ENCODE measurements around the gene LFNG. TPM values are rescaled to one million over a fixed set of nuclear protein-coding genes. Genes with fewer than 3 reads are reported as not detected.
A peak's percentile ranks its signal among the peaks of the same experiment; 100 is the strongest.
"Not testable (repeated sequence)": the region's sequence is repeated elsewhere in the genome, so short reads cannot be mapped to it uniquely, and the experiment has no call there.

LFNG gene
- total RNA-seq, 1 experiment from 2014 or later, result 20.0 TPM

DNA sequence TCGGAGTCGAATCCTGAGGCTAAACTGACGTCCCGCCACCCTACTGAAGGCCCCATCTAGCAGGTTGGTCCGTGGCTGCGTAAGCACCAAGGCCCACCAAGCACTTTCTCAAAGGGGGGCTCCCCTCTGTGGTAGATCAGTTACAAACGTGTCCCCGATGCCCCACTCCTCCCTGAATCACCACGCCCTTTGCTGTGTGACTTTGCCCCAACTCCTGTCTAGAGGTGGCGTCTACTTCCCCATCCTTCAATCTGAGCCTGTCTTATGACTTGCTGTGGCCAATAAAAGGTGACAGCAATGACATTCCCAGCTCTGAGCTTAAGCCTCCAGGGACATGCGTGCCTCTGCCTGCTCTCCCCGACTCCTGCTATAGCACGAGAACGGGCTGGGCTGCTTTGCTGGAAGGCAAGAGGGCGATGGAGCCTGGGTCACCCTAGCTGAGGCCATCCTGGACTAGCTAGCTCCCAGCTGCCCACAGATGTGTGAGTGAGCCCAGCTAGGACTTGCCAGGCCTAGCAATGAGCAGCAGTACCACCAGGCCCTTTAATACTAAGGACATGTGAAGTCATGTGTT is 12.7 kb downstream of the LFNG start:
- H3K4me3 ChIP-seq (ENCODE audit: insufficient read depth, low read depth, low read length); DNase-seq; H3K27me3 ChIP-seq (ENCODE audit: control insufficient read depth, insufficient read depth, low read length); H3K36me3 ChIP-seq (replicated peaks; ENCODE audit: control insufficient read depth, insufficient read depth, low read length): not testable (repeated sequence)

DNA sequence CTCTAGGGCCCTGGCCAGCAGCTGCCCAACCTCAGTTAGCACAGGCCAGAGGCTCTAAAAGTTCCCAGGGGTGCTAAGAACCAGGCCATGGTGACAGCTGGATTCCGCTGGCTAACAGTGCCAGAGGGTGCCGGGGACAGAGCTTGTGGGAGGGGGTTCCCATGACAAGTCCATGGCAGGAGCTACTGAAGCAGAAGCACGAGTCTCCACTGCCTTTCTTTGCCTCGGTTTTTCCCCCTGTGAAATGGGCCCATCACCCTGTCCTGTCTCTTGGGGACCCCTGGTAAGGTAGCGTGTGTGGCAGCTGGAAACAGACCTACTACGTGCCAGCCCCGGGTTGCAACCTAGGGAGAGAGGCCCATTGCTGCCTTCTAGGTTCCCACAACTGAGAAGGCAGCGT is 13.2 kb downstream of the LFNG start:
- not testable (repeated sequence) for H3K4me3 ChIP-seq (ENCODE audit: insufficient read depth, low read depth, low read length); DNase-seq; H3K36me3 ChIP-seq (replicated peaks; ENCODE audit: control insufficient read depth, insufficient read depth, low read length); H3K27me3 ChIP-seq (ENCODE audit: control insufficient read depth, insufficient read depth, low read length)

DNA sequence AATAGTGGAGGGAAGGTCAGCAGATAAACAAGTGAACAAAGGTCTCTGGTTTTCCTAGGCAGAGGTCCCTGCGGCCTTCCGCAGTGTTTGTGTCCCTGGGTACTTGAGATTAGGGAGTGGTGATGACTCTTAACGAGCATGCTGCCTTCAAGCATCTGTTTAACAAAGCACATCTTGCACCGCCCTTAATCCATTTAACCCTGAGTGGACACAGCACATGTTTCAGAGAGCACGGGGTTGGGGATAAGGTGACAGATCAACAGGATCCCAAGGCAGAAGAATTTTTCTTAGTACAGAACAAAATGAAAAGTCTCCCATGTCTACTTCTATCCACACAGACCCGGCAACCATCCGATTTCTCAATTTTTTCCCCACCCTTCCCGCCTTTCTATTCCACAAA is 14.0 kb downstream of the LFNG start:
- not testable (repeated sequence) for H3K36me3 ChIP-seq (replicated peaks; ENCODE audit: control insufficient read depth, insufficient read depth, low read length); H3K27me3 ChIP-seq (ENCODE audit: control insufficient read depth, insufficient read depth, low read length); DNase-seq; H3K4me3 ChIP-seq (ENCODE audit: insufficient read depth, low read depth, low read length)

DNA sequence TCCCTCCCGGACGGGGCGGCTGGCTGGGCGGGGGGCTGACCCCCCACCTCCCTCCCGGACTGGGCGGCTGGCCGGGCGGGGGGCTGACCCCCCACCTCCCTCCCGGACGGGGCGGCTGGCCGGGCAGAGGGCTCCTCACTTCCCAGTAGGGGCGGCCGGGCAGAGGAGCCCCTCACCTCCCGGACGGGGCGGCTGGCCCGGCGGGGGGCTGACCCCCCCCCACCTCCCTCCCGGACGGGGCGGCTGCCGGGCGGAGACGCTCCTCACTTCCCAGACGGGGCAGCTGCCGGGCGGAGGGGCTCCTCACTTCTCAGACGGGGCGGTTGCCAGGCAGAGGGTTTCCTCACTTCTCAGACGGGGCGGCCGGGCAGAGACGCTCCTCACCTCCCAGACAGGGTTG is 14.6 kb downstream of the LFNG start:
- H3K4me3 ChIP-seq (ENCODE audit: insufficient read depth, low read depth, low read length); H3K36me3 ChIP-seq (replicated peaks; ENCODE audit: control insufficient read depth, insufficient read depth, low read length); H3K27me3 ChIP-seq (ENCODE audit: control insufficient read depth, insufficient read depth, low read length); DNase-seq: not testable (repeated sequence)

DNA sequence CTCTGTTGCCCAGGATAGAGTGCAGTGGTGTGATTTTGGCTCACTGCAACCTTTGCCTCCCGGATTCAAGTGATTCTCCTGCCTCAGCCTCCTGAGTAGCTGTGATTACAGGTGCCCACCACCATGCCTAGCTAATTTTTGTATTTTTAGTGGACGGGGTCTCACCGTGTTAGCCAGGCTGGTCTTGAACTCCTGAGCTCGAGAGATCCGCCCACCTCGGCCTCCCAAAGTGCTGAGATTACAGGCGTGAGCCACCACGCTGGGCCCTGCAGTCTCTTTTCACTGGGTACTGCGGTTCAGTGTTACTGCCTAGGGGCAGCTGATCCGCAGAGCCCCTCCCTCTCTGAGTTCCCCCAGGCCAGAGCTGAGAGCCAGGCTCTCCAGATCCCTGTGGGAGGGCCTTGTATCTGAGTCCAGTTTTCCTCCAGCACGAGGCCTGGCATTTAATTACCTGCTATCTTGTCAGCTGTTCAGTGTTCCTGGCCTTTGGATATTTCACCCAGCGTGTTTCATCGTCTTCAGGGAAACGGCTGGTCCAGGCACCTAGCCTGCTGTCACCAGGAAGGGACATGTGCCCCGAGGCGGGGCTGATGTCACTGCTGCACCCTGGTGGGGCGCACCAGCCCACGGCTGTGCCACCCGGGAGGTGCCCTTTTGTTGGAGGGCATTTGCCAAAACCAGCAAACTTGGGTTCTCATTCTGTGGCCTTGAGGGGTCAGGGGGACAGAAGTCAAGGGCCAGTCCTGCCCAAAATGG is 16.5 kb downstream of the LFNG start:
- DNase-seq; H3K36me3 ChIP-seq (replicated peaks; ENCODE audit: control insufficient read depth, insufficient read depth, low read length); H3K4me3 ChIP-seq (ENCODE audit: insufficient read depth, low read depth, low read length); H3K27me3 ChIP-seq (ENCODE audit: control insufficient read depth, insufficient read depth, low read length): not testable (repeated sequence)

DNA sequence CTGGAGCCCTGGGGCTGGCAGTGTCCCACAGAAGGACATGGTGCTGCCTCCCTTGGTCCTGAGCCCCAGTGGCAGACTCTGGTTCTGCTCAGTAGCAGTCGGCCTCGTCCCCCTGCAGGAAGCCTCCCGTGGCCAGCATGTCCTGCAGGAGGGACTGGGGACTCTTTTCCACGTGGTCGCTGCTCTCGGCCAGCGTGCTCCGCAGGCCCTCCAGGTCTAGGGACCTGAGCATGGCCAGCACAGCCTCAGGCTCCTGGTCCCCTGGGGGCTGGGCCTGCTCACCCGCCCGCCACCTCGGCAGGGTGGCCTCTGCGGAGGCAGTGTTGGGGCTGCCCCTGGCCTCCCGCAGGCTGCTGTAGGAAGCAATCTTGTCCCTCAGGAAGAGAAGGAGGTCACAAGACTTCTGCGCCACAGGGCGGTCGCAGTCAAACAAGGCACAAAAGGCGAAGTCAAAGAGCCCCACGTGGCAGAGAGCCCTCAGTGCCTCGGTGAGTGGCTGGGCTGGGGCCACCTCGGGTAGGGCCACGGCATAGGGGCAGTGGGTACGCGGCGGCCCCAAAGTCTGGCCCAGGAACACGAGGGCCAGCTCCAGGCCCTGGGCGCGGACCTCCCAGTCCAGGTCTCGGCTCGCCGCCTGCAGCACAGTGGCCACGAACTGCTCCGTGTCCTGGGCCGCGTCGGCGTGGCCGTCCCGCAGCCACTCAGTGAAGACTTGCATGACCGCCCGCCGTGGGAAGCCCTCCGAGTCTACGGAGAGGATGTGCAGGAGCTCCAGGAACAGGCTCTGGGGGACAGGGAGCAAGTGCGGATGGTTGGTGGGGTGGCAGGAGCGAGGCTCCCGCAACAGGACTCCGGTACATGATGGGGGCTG is 18.6 kb downstream of the LFNG start:
- Histone ChIP-seq H3K4me3 (ENCODE audit: insufficient read depth, low read depth, low read length) (no peak overlapping the region), H3K27me3 (ENCODE audit: control insufficient read depth, insufficient read depth, low read length) (no peaks in the 10 kb centered on the region), H3K36me3 (replicated peaks; ENCODE audit: control insufficient read depth, insufficient read depth, low read length) (peaks cover 4% of the 10 kb centered on the region)
- DNase-seq, result peak; percentile 72

DNA sequence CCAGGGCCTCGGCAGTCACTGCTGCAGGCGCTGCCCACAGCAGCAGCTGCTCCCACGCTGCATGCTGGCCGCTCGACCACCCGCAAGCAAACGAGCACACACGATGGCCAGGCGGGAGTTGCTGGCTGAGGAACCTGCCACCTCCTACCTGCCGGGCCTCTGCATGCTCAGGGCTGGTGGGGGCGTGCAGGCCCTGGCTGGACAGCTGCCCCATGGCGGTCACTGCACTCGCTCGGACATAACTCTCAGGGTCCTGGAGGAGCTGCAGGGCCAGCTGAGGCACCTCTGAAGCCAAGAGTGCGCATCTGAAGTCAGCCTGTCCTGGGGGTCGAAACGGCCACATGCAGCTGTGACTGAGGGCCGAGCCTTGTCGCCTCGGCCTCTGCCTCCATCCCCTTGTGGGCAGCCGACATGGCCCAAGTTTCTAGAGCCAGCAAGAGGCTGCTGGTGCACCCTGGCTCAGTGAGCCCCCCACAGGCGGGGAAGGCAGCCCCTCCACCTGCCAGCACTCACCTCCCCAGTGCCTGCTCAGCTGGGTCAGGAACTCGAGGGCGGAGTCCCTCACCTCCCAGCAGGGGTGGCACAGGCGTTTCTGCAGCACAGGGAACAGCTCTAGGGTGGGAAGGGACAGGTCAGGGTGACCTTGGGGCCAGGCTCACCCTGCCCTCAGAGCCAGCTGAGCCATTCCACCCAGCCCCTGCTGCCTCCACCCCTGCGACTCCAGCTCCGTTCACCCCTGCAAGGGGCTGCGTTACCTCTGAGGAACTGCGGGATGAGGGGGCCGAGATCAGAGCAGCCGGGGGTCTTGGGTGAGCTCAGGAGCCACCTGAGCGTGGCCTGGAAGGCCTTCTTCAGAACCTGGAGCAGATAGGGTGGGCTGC is 19.7 kb downstream of the LFNG start:
- peaks cover 4% of the 10 kb centered on the region for H3K36me3 ChIP-seq (replicated peaks; ENCODE audit: control insufficient read depth, insufficient read depth, low read length)
- H3K27me3 ChIP-seq (ENCODE audit: control insufficient read depth, insufficient read depth, low read length), result no peaks in the 10 kb centered on the region
- no peak overlapping the region for H3K4me3 ChIP-seq (ENCODE audit: insufficient read depth, low read depth, low read length)
- peak; percentile 58 for DNase-seq

DNA sequence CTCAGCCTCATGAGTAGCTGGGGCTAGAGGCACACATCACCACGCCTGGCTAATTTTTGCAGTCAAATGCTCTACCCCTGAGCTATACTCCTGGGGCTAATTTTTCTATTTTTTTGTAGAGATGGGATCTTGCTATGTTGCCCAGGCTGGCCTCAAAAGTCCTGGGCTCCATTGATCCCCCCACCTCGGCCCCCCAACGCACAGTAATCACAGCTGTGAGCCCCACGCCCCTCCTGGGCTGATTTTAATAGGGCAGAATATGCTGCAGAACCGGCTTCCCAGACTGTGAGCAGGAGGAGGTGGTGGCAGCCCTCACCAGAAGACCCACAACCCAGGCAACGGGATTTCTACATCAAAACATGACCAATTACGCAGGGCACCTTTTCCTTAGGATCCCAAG is 20.6 kb downstream of the LFNG start:
- Histone ChIP-seq H3K4me3 (ENCODE audit: insufficient read depth, low read depth, low read length) (no peak overlapping the region), H3K36me3 (replicated peaks; ENCODE audit: control insufficient read depth, insufficient read depth, low read length) (peaks cover 7% of the 10 kb centered on the region), H3K27me3 (ENCODE audit: control insufficient read depth, insufficient read depth, low read length) (no peaks in the 10 kb centered on the region)
- DNase-seq, result no peak

DNA sequence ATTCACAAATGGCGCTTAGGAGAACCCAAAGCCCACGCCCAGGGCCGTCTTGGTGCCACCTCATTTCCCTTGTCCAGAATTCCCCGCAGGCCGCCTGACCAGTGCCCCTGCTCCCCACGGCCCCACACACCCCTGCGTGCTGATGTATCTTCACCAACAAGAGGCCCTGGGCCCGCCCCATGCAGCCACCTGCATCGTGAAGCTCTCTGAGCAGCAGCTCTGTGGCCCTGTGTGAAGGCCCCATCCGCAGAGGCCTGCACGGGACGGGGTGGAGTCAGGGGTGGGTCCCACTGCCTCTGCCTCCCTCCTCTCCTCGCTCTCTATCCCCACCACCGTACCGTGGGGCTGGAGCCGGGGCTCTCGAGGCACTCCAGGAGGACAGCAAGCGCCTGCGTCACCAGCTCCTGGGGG is 21.1 kb downstream of the LFNG start:
- Histone ChIP-seq H3K36me3 (replicated peaks; ENCODE audit: control insufficient read depth, insufficient read depth, low read length) (peaks cover 8% of the 10 kb centered on the region), H3K4me3 (ENCODE audit: insufficient read depth, low read depth, low read length) (no peak overlapping the region), H3K27me3 (ENCODE audit: control insufficient read depth, insufficient read depth, low read length) (no peaks in the 10 kb centered on the region)
- no peak for DNase-seq

DNA sequence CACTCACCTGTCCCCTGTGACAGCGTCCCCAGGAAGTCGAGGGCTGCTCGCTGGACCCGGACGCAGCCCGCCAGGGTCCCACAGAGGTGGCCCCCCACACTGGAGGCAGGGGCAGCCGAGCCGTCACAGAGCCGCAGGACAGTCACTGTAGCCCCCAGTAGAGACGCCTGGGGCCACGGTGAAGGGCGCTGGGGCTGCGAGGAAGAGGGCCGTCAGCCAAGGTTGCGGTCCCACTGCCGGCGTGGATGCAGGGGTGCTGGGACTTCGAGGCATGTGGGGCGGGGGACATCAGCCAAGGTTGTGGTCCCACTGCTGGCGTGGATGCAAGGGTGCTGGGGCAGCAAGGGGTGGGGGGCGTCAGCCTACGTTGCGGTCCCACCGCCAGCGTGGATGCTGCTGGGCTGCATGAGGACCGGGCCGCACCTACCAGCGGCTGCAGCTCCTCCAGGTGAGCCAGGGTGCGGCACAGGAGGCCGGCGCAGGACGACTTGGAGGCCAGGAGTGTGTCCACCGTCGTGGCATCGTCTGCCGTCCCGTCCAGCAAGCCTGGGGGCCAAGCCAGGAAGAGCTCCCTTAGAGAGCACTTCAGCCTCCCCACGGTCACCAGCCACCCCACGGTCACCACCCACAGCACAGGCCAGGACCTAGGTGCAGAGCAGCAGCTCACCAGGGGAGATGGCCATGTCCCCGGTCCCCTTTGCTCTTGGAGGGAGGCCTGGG is 21.9 kb downstream of the LFNG start:
- DNase-seq, result peak; percentile 59
- Histone ChIP-seq H3K27me3 (ENCODE audit: control insufficient read depth, insufficient read depth, low read length) (no peaks in the 10 kb centered on the region), H3K36me3 (replicated peaks; ENCODE audit: control insufficient read depth, insufficient read depth, low read length) (peaks cover 14% of the 10 kb centered on the region)

DNA sequence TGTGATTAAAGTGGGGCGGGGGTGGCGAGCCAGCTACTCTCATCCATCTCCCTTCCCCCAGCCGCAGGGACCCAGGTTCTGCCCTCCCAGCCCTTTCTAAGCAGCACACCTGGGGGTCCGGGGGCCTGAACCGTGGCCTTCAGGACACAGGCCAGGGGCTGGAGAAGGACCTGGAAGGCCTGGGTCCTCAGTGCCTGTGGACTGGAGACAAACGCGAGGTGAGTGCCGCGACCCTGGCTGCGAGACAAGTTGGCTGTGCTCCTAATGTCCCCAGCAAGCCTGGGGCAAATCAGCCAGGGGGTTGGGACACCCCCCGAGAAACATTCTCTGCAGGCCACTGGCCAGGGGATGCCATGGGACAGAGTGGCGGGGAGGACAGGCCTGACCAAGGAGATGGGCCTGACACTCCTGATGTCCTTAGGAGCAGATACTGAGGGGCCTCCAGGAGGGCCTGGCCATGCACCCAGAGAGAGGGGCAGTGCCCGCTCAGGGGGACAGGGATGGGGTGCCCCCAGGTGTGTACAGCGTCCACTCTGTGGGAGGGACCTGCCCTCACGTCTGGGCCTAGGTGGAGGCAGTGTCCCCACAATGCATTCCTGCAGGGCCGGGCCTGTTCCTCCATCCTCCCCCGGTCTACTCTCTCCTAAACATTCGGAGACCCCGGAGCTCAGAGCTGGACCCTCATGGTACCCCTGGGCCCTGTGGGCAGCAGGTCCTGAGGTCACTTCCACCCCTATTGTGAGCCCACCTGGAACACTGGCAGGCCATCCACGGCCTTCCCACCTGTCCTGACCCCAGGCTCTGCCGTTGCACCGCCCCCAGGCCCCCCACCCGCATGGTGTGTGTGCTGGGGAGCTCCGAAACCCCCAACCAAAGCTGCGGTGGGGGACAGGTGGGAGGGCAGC is 22.7 kb downstream of the LFNG start:
- Histone ChIP-seq H3K27me3 (ENCODE audit: control insufficient read depth, insufficient read depth, low read length) (no peaks in the 10 kb centered on the region), H3K36me3 (replicated peaks; ENCODE audit: control insufficient read depth, insufficient read depth, low read length) (peaks cover 17% of the 10 kb centered on the region), H3K4me3 (ENCODE audit: insufficient read depth, low read depth, low read length) (no peak overlapping the region)
- peak; percentile 49 for DNase-seq

More for the DNA sequence above, 21.9 kb downstream of the LFNG start:
- no peak overlapping the region for H3K4me3 ChIP-seq (ENCODE audit: insufficient read depth, low read depth, low read length)

DNA sequence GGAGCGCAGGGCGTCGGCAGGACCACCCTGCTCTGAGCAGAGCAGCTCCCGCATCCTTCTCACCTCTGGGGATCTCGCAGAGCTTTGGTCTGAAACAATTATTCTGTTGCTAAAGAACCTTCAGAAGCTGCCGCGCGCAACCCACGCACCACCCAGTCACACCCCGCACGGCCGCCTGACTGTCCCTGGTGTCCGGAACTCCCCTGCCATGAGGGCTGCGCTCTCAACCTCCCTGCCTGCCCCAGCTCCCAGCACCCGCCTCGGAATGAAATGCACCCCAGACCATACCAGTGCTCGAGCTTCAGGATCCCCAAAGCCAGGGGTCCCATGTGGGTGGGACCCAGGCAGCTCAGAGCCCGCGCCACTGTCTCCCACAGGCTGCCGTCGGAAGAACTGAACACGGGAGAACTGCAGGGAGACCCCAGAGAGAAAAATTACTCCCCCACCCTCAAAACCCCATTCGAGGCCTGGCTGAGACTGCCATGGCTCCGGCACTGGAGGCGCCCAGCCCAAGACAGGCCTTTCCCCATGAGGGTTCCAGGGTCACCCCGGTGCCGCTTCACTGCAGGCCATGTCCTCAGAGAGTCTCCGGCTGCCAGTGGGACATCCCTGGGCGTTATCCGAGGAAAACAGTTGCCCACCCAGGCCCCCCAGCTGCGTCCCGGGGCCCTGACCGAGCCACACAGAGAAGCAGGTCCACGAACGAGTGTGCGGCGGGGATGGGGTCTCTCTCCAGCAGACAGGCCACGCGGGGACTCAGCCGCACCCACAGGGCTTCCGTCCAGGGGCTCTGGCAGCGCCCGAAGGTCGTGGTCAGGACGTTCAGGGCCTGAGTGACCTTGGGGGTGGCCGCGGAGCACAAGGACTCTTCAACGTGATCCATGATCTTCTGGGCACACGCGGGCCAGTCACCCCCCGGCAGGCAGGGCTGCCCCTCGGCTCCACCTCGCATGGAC is 23.6 kb downstream of the LFNG start:
- Histone ChIP-seq H3K27me3 (ENCODE audit: control insufficient read depth, insufficient read depth, low read length) (no peaks in the 10 kb centered on the region), H3K36me3 (replicated peaks; ENCODE audit: control insufficient read depth, insufficient read depth, low read length) (peaks cover 19% of the 10 kb centered on the region), H3K4me3 (ENCODE audit: insufficient read depth, low read depth, low read length) (no peak overlapping the region)
- DNase-seq, result peak; percentile 49
